Stimulated activated CD8-positive, alpha-beta memory T cell treated with anti-CD3 and anti-CD28 coated beads, Interleukin-15, amount 100 ng/mL, for 4 hours (primary cell): ENCODE measurements around the gene GZMM.
A peak's percentile ranks its signal among the peaks of the same experiment; 100 is the strongest.

Experiments used
- DNase-seq, 2 donors: peaks; one replicate each; pipeline ENCODE4 v3.0.0-alpha.2; 2020; ENCODE audit warnings: low read depth in 2 of 2

The GZMM gene

DNA sequence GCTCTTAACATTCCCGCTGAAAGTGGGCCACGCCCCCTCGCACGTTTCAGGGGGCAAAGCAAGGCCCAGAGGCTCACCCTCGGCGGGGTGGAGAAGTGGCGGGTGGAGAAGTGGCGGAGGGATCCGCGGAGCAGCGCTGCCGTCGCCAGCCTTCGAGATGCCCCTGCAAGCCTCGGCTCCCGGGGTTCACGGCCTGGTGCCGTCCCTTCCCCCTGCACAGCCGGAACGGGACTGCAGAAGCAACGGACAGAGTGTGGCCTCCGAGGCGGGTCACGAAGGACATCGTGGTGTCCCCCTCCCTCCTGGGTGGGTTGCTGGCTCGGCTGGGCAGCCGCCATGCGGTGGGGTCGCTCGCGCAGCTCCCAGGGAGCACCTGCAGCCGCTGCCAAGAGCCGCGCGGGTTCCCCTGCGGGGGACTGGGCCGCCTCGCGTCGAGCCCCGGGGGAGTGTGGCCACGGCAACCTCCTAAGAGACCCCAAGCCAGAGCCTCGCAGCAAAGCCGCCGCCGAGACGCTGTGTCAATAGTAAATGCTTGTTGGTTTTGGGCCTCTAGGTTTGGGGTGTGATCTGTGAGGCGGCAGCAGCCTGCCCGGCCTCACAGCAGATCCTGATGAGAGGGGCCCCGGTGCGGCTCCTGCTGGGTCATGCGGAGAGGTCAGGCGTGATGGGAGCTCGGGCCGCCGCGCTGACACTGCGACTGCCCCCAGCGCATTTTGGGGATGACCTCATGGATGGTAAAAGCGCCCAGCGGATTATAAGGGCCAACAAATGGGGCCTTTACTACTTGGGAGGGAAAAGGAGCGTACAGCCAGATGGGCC, 31.1 kb upstream of the GZMM start:
- DNase-seq: no peak

DNA sequence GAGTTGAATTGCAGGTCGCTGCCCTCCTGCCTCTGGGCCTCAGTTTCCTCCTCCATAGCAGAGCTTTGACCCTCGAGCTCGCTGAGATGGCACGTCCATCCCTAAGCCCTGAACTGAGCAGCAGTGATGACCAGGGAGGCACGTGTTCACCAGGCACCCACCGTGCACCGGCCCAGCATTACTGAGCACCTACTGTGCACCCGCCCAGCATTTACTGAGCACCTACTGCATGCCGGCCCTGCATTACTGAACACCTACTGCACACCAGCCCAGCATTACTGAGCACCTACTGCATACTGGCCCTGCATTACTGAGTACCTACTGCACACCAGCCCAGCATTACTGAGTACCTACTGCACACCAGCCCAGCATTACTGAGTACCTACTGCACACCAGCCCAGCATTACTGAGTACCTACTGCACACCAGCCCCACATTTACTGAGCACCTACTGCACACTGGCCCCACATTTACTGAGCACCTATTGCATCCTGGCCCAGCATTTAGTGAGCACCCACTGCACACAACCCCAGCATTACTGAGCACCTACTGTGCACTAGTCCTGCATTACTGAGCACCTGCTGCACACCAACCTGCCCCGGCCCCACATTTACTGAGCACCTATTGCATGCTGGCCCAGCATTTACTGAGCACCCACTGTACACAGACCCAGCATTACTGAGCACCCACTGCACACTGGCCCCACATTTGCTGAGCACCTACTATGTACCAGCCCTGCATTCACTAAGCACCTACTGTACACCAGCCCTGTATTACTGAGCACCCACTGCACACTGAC, 30.3 kb upstream of the GZMM start:
- no peak for DNase-seq

DNA sequence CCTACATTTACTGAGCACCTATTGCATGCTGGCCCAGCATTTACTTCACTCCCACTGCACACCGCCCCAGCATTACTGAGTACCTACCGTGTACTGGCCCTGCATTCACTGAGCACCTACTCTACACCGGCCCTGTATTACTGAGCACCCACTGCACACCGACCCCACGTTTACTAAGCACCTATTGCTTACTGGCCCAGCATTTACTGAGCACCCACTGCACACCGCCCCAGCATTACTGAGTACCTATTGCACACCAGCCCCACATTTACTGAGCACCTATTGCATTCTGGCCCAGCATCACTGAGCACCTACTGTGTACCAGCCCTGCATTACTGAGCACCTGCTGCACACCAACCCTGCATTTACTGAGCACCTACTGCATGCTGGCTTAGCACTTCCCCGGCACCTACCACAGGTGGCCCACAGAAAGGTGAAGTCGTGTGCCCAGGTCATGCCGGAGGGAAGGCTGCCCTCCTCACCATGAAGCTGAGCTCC, 29.6 kb upstream of the GZMM start:
- no peak for DNase-seq

DNA sequence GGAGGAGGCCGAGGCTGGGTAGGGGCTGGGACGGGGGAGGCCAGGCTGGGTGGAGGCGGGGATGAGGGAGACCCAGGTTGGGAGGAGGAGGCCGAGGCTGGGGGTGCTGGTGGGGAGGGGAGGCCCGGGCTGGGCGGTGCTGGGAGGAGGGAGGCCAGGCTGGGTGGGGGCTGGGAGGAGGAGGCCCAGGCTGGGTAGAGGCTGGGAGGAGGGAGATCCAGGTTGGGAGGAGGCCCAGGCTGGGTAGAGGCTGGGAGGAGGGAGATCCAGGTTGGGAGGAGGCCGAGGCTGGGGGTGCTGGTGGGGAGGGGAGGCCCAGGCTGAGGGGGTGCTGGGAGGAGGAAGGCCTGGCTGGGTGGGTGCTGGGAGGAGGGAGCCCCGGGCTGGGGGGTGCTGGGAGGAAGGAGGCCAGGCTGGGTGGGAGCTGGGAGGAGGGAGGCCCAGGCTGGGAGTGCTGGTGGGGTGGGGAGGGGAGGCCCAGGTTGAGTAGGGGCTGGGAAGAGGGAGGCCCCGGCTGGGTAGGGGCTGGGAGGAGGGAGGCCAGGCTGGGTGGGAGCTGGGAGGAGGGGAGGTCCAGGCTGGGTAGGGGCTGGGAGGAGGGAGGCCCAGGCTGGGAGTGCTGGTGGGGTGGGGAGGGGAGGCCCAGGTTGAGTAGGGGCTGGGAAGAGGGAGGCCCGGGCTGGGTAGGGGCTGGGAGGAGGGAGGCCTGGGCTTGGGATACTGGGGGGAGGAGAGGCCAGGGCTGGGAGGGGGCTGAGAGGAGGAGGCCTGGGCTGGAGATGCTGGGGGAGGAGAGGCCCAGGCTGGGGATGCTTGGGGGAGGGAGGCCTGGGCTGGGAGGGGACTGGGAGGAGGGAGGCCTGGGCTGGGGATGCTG, 25.9 kb upstream of the GZMM start:
- no peak for DNase-seq

DNA sequence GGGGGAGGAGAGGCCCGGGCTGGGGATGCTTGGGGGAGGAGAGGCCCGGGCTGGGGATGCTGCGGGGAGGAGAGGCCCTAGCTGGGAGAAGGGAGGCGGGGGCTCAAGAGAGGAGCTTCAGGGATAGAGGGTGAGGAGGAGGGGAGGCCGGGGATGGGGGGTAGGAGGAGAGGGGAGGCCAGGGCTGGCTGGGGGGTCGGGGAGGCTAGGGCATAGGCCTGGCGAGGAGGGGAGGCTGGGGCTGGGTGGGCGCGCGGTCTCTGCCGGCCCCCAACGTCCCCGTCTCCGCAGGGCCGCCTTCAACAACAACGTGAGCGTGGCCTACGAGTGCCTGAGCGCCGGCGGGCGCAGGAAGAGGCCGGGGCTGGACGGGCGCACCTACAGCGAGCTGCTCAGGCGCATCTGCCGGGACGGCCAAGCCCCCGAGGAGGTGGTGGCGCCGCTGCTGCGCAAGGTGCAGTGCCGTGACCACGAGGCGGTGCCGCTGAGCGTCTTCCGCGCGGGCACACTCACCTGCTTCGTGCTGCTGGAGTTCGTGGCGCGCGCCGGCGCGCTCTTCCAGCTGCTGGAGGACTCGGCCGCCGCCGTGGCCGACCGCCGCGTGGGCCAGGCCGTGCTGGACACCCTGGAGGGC, 25.1 kb upstream of the GZMM start:
- DNase-seq: peak in 1 of 2 donors; percentile 38

DNA sequence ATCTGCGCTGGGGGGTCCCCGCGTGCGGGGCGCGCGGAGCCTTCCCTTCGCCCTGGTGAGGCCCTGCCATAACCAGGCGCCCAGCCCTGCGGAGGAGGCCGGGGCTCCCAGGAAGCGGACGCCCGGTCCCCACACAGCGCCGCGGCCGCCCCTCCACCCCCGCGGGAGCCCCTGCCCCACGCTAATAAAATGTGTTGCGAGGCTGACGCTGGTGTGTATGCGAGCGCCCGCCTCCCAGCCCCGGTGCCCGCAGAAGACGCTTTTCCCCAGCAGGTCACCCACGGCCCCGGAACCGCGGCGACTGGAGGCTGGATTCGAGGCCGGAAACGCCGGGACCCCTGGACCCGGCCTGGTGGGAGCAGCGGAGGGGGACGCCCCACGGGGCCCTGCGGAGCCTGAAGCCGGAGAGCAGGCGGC, 24.4 kb upstream of the GZMM start:
- no peak for DNase-seq

DNA sequence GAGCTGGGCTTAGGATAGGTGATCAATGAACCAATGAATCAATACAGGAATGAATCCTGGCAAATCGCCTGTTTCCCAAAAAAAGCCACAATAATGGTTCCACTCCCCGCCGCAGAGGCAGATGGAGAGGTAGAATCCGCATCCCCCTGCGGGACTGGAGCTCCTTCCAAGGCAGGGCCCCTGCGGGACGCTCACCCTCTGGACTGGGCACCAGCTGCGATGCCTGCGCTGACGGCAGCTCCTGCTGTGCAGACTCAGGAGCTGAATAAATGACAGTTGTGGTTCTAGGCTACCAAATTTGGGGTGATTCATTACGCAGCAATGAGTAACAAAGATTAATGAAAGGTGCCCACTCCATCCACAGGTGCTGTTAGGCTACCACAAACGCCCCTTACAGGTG, 21.1 kb upstream of the GZMM start:
- no peak for DNase-seq

DNA sequence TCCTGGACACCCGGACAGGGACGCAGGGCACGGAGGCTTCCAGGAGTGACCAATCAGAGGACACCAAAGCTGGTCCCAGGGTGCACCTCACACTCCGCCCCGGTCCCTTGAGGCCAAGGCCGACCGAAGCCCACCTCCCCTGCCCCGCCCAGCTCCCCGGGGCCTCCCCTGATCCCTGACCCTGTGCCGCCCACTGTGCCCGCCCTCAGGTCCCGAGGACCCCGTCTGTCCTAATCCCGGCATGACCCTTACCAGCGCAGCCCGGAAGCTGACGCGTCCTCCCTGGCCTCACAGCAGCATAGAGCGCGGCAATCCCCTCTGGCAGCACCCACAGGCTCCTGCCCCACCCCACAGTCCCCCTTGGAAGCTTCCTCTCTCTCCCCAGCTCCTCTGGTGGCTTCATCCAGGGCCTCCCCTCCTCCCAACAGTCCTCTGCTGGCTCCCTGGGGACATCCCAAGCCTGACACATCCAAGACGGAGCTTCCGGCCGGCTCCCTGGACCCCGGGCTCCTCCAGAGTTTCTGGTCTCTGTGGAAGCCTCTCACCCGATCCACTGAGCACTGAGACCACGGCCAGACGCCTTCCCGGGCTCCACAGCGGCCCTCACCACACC, 19.7 kb upstream of the GZMM start:
- no peak for DNase-seq

DNA sequence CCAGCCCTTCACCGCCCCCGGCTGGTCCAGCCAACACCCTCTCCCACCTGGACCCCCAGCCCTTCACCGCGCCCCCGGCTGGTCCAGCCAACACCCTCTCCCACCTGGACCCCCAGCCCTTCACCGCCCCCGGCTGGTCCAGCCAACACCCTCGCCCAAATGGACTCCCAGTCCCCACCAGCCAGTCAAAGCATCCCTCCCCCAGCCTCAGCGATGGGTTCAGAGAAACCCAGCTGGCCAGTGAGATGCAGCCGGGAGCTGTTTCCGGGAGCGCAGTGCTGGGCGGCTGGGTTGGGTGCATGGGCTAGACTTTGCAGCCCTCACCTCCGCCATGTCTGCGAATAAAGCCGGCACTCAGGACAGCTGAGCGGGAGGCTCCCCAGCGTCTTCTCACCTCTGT, 18.8 kb upstream of the GZMM start:
- DNase-seq: no peak

DNA sequence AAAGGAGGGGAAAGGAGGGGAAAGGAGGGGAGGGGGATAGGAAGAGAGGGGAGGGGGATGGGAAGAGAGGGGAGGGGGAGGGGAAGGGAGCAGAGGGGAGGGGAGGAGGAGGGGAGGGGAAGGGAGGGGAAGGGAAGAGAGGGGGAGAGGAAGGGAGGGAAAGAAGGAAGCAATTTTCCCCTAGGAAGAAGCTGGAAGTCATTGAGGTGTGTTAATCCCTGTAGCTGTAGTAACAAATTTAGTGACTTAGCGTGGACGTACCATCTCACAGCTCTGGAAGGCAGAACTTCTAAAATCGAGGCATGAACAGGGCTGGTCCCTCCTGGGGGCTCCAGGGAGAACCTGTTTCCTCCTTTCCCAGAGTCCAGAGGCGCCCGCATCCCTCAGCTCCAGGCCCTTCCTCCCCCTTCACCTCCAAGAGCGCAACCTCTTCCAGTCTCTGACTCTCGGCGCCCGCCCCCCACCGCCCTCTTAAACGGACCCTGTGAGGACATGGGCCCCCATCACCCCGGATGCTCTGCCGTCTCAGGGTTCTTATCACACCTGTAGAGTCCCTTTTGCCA, 17.9 kb upstream of the GZMM start:
- no peak for DNase-seq

DNA sequence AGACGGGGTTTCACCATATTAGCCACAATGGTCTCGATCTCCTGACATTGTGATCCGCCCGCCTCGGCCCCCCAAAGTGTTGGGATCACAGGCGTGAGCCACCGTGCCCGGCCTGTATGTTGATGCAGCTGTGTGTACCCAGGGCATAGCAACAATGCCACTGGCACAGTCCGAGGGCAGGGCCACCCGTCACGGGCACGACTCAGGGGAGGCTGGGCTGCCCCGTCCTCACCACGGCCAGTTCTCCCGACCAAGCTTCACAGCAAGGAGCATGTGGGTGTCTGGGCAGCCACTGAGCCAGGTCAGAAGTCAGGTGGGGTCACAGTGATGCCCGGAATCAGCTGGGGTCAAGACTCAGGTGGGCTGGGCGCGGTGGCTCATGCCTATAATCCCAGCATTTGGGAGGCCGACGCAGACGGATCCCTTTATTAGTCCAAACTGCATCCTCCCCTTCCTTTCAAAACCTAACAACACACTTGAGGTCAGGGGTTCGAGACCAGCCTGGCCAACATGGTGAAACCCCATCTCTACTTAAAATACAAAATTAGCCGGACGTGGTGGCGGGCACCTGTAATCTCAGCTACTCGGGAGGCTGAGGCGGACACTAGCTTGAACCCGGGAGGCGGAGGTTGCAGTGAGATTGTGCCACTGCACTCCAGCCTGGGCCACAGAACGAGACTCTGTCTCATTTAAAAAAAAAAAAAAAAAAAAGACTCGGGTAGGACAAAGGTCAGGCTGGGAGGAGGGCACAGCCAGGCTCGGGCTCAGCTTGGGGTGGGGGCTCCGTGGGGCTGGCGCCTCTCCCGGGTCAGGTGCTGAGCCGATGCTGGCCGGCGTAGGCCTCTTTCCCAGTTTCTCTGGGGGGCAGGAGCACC, 13.5 kb upstream of the GZMM start:
- DNase-seq: no peak

DNA sequence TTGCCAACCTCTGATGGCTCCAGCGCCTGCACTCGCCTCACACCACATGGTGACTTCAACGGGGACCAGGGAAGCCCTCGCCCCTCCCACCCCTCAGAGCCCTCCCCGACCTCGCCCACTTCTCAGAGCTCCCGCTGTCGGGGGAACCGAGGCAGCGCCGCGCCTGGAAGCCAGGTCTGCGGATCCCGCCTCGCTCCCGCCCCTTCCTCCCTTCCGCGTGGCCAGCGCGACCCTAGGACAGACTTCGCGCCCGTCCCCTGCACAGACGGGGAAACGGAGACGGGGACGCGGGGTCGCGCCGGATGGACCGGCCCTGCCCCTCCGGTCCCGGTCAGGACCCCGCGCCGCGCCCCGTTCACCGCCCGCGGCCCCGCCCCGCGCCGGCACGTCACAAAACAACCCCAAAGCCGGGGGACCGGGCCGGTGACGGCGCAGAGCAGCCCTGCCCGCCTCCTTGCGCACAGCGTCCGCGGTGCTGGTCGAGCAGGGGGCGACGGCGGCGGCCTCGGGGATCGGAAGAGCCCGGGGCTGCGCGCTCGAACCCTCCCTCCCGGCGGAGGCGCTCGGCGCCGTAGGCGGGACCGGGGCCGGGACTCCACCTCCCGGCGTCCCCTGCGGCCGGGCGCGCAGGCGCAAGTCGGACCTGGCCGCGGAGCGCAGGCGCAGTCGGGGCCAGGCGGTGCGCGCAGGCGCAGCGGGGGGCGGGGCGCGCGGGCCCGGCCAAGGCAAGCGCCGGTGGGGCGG, 12.7 kb upstream of the GZMM start:
- peak; percentile 64 to 76 for DNase-seq

DNA sequence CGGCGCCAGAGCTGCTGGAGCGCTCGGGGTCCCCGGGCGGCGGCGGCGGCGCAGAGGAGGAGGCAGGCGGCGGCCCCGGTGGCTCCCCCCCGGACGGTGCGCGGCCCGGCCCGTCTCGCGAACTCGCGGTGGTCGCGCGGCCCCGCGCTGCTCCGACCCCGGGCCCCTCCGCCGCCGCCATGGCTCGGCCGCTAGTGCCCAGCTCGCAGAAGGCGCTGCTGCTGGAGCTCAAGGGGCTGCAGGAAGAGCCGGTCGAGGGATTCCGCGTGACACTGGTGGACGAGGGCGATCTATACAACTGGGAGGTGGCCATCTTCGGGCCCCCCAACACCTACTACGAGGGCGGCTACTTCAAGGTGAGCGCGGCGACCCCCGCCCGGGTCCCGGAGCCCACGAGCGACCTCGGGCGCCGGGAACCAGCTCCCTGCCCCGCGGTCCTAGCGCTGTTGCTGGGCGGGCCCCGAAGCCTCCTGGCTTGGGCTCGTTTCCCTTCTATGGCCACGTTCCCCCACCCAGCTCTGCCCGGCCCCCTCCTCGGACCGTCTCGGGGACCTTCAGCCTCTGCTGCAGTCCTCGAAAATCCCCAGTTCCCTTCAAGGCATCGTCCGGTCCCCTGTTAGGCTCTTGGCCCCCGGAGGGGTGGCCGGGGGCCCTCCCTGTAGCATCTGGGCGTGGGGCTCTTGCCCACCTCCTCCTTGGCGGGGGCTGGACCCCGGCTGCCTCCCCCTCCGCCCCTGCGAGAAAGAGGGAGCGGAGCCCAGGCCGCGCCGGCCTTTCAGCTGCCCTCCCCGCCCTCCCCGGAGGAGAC, 11.9 kb upstream of the GZMM start, which contains the start of gene CDC34:
TSS of gene CDC34 (plus strand) at position 8 of the 808 bp plus-strand sequence. CDS start at position 180, 172 bp downstream.
- no peak for DNase-seq

DNA sequence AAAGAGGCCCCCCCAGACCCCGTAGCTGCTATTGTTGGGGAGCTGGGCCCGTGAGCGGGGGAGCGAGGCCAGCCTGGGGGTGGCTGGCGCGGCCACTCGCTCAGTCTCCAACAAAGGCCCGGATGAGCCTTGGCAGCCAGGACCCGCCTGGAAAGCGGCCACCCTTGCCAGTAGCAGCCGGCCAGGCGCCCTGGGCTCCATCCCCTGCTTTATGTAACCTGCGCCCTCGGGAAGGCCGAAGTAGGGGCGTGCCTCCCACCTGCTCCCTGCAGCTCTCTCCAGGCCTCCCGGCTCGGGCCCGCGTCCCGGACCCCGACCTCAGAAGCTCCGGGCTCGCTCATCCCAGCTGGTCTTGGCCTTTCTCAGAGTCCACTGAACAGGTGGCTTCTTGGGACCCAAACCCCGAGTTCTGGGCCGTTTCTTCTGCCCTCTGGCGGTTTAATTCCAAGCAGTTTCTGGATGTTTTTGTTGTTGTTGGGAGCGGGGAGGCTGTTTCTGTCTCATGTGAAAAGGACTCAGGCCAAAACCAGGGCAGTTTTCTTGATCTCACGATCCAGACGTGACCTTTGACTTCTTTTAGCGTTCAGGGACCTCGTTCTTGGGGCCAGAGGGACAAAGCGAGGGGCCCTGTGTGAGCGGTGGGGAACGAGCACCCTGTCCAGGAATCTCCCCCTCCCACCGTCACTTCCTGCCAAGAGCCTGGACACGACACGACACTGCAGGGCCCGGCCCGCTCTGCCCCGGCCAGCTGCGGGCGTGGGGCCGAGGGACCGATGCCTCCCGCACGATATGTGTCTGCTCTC, 11.1 kb upstream of the GZMM start:
- no peak for DNase-seq

DNA sequence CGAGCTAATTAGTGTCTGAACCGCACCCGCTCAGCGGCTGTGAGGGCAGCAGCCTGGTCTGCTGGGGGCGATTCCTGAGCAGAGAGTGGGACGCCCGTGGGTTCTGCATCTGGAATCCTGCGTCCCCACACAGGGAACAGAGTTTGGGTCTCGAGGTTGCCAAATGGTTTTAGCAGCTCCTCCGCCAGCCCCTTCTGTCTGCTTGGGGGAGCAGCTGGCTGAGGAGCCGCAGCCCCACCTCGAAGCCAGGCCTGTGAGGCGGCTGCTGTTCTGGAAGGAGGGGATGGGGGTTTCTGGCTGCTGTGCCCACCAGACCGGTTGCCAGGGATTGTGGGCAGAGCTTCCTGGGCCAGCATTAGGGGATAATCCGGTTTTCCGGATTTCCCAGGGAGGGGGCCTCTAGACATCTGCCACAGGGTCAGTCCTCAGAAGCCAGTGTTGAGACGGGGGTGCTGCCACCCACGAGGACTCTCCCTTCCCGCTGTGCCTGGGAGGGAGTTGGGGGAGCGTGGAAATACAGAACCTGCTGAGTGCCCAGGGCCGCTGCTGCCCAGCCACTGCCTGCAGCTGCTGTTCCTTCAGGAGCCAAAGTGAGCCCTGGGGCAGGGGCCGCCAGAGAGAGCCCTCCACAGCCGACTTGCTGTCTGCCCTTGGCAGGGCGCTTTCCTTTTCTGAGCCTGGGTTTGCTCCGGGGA, 10.3 kb upstream of the GZMM start:
- DNase-seq: no peak

DNA sequence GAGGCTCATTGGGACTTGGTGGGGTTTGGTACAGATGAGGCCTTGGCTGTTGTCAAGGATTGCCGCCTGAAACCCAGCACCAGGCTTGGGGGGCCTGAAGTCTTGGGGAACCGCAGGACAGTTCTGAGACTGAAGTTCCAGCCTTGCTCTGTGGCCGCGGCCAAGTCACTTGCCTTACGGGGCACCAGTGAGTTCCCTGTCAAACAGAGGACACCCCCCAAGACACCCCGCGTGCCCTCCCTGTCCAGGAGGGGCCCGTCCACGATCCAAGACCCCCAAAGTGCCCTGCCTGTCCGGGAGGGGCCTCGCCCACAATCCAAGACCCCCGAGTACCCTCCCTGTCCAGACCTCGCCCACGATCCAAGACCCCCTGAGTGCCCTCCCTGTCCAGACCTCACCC, 9.8 kb upstream of the GZMM start:
- no peak for DNase-seq
